OCI-LY3 (cell line): ENCODE measurements around the gene SLC25A43.

ENCODE experiments used
- CTCF ChIP-seq: fragments of 200-600, 300-600 bp; sonication (generic); IDR thresholded peaks from 2 replicates; pipeline ENCODE4 v1.5.1; 2014; ENCODE audit warnings: antibody characterized with exemption, low read length, low read depth
- EZH2phosphoT487 ChIP-seq: fragments of 200-600 bp; shearing (Covaris generic); IDR thresholded peaks from 2 replicates; pipeline ENCODE4 v1.6.1; 2018; ENCODE audit warnings: antibody characterized with exemption, mixed run types, low read depth

- no peak for TF ChIP-seq EZH2phosphoT487
- TF ChIP-seq CTCF, result no peak
These were observed 17.7 kb upstream of the SLC25A43 start for GRCh38 chrX:119381349-119381944.
